BLaER1 treated with 17β-estradiol and CSF1 and Interleukin-3, amounts not matched to agents 10 nM and 100 nM (cell line): ENCODE data around the gene NAPA.

Experiments
- H3K27ac ChIP-seq, 11 experiments: shearing (Covaris generic); formaldehyde crosslinking; 2 replicates each; pipeline ENCODE4 v1.8.1; 2022
- H3K27me3 ChIP-seq, 11 experiments: shearing (Covaris generic); formaldehyde crosslinking; 2 replicates each; pipeline ENCODE4 v1.8.1; 2022
- H3K36me3 ChIP-seq, 11 experiments: shearing (Covaris generic); formaldehyde crosslinking; 2 replicates each; pipeline ENCODE4 v1.8.1; 2022
- H3K4me1 ChIP-seq, 10 experiments: shearing (Covaris generic); formaldehyde crosslinking; 2 replicates each; pipeline ENCODE4 v1.8.1; 2022
- H3K4me2 ChIP-seq, 11 experiments: shearing (Covaris generic); formaldehyde crosslinking; 2 replicates each; pipeline ENCODE4 v1.8.1; 2022
- H3K4me3 ChIP-seq, 10 experiments: shearing (Covaris generic); formaldehyde crosslinking; 2 replicates each; pipeline ENCODE4 v1.8.1; 2022
- H3K9ac ChIP-seq, 11 experiments: shearing (Covaris generic); formaldehyde crosslinking; 2 replicates each; pipeline ENCODE4 v1.8.1; 2022
- H3K9me3 ChIP-seq, 11 experiments: shearing (Covaris generic); formaldehyde crosslinking; replicated peaks in 1 of 11; 2 replicates each; pipeline ENCODE4 v1.8.1; 2022
- H4K20me1 ChIP-seq, 11 experiments: shearing (Covaris generic); formaldehyde crosslinking; 2 replicates each; pipeline ENCODE4 v1.8.1; 2022
- Cebpa-rat ChIP-seq, 11 experiments: shearing (Covaris generic); IDR thresholded peaks; 2 replicates each; pipeline ENCODE4 v1.8.1; 2022

NAPA gene

DNA sequence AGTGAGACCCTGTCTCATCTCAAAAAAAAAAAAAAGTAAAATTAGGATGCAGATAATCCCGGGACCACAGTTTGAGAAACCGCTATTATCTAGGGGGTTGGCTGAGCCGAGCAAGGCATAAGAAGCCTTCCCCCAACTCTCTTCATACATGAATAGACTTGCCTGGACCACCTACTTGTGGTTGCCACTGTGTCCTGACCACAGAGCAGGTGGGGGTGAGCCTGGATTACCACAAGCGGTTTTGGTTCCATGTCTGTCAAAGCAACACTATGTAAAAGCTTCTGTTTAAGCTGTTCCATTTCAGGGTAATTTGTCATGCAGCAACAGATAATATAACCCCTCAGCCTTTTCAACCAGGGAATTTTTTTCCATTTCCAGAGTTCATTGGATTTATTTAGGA lies 3.3 kb upstream of the NAPA start:
- no peak for TF ChIP-seq Cebpa-rat (IDR thresholded peaks at IDR 0.05)
- peak overlapping the region; percentile 25 to 82 (median 55); a peak in 21 of 22 replicates for H3K4me2 ChIP-seq
- H3K36me3 ChIP-seq, result no peaks in the 10 kb centered on the region
- no peaks in the 10 kb centered on the region for H3K9me3 ChIP-seq
- peaks cover 42 to 58% (median 55%) of the 10 kb centered on the region in 11 experiments for H3K27me3 ChIP-seq
- no peak overlapping the region for H3K4me3 ChIP-seq
- no peak overlapping the region for H3K27ac ChIP-seq
- peak overlapping the region in 1 of 11 experiments; percentile 12; a peak in 1 of 22 replicates for H3K9ac ChIP-seq
- peaks cover 4 to 47% (median 16%) of the 10 kb centered on the region in 11 experiments; a peak in 19 of 22 replicates for H4K20me1 ChIP-seq
- H3K4me1 ChIP-seq, result peaks cover 28 to 71% (median 61%) of the 10 kb centered on the region in 10 experiments

GRCh38 chr19:47514151-47514868 lies 553 bp downstream of the NAPA start:
- TF ChIP-seq Cebpa-rat (IDR thresholded peaks at IDR 0.05), result no peak
- Histone ChIP-seq H3K9ac (peak overlapping the region; percentile 92 to 99 (median 94)), H3K4me1 (peaks cover 57 to 86% (median 71%) of the 10 kb centered on the region in 10 experiments), H3K36me3 (peaks cover 0 to 28% (median 10%) of the 10 kb centered on the region in 11 experiments; a peak in 12 of 22 replicates), H3K27me3 (peaks cover 13 to 27% (median 21%) of the 10 kb centered on the region in 11 experiments; a peak in 21 of 22 replicates), H3K9me3 (no peaks in the 10 kb centered on the region), H3K4me2 (peak overlapping the region; percentile 89 to 100 (median 98)), H3K27ac (peak overlapping the region; percentile 80 to 98 (median 90)), H4K20me1 (peaks cover 43 to 70% (median 52%) of the 10 kb centered on the region in 11 experiments), H3K4me3 (peak overlapping the region; percentile 85 to 97 (median 94))

DNA sequence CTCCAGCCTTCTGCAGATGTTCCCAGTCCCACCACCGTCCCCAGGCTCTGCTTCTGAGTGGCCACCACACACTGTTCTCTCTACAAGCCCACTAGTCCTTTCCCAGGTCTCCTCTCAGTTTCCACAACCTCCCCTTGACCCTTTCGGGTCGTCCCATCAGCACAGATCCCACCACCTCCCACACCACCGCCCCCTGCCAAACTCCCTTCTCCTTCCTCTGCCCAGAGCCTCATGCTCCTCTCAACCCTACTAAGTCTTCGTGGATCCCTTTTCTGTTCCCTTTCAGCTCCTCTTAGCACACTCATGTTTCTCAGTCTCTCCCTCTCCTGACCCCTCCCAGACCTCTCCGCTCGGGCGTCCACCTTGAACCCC lies 1.9 kb downstream of the NAPA start:
- Histone ChIP-seq H3K36me3 (peaks cover 0 to 29% (median 10%) of the 10 kb centered on the region in 11 experiments; a peak in 12 of 22 replicates), H3K4me3 (peak overlapping the region in 6 of 10 experiments; percentile 4 to 97 (median 95); a peak in 7 of 20 replicates), H4K20me1 (peaks cover 56 to 74% (median 66%) of the 10 kb centered on the region in 11 experiments), H3K9me3 (no peaks in the 10 kb centered on the region), H3K27ac (peak overlapping the region in 4 of 11 experiments; percentile 28 to 98 (median 66); a peak in 4 of 22 replicates), H3K4me2 (peak overlapping the region; percentile 89 to 100 (median 98)), H3K9ac (peak overlapping the region; percentile 92 to 99 (median 94); a peak in 20 of 22 replicates), H3K4me1 (peaks cover 55 to 85% (median 70%) of the 10 kb centered on the region in 10 experiments), H3K27me3 (peaks cover 0 to 20% (median 15%) of the 10 kb centered on the region in 11 experiments; a peak in 19 of 22 replicates)
- no peak for TF ChIP-seq Cebpa-rat (IDR thresholded peaks at IDR 0.05)

DNA sequence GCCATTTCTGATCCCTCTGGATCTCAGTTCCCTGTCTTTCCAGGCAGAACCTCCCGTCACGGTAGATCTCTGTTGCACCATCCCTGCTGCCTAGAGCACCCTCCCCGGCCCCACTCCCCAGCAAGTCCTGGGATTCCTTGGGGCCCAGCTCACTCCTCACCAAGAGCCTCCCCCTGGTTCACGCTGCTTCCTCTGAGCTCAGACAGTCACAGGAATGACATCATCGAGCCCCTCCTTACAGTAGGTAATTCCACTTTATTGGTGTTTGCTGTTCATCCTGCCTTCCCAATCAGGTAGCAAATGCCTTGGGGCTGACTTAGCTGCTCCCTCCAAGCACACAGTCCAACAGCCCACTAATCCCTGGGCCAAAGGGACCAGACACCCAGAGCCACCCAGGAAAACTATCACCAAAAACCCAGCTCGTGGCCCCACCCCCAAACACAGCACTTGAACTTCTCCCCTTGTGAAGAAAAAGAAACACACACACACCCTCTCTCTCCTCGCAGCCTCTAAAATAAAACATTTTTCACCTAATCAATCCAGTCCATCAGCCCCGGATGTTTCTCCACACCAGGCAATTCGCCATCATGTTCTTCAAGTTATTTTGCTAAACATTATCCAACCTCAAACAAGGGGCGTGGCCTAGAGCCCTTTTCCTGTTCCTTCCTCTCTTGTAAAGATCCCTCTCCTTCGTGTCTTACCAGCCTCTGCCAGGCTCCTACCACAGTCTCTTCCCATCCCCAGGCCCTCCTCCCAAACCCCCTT lies 2.5 kb downstream of the NAPA start:
- no peak for TF ChIP-seq Cebpa-rat (IDR thresholded peaks at IDR 0.05)
- Histone ChIP-seq H3K27ac (peak overlapping the region in 4 of 11 experiments; percentile 28 to 98 (median 66); a peak in 4 of 22 replicates), H3K27me3 (peaks cover 0 to 16% (median 12%) of the 10 kb centered on the region in 11 experiments; a peak in 18 of 22 replicates), H3K4me1 (peaks cover 55 to 85% (median 72%) of the 10 kb centered on the region in 10 experiments), H4K20me1 (peaks cover 62 to 80% (median 71%) of the 10 kb centered on the region in 11 experiments), H3K9me3 (no peaks in the 10 kb centered on the region), H3K36me3 (peaks cover 0 to 31% (median 10%) of the 10 kb centered on the region in 11 experiments; a peak in 12 of 22 replicates), H3K4me3 (peak overlapping the region in 4 of 10 experiments; percentile 4 to 97 (median 92); a peak in 6 of 20 replicates), H3K9ac (peak overlapping the region in 10 of 11 experiments; percentile 92 to 99 (median 94); a peak in 18 of 22 replicates), H3K4me2 (peak overlapping the region; percentile 89 to 100 (median 98); a peak in 21 of 22 replicates)

DNA sequence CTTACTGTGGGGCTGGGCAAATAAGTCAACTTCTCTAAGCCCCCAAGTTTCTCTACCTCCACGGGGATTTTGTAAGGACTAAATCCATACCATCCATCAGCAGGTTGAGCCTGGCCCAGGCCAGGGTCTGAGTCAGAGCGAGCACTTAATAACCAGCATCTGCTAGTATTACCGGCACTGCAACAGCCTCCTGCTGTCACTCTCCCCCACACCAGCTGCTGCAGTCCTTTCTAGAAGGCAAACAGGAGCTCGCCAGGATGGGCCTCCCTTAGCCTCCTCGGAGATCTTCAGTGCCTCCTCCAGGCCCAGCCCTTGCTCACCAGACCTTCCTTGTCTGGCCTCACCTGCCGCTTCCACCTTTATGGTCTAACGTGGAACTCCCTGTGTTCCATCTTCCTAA lies 3.2 kb downstream of the NAPA start:
- H3K9me3 ChIP-seq, result no peaks in the 10 kb centered on the region
- peaks cover 55 to 85% (median 76%) of the 10 kb centered on the region in 10 experiments for H3K4me1 ChIP-seq
- no peak overlapping the region for H3K27ac ChIP-seq
- peaks cover 69 to 80% (median 78%) of the 10 kb centered on the region in 11 experiments for H4K20me1 ChIP-seq
- peaks cover 0 to 38% (median 11%) of the 10 kb centered on the region in 11 experiments; a peak in 14 of 22 replicates for H3K36me3 ChIP-seq
- peaks cover 0 to 9% (median 5%) of the 10 kb centered on the region in 11 experiments; a peak in 17 of 22 replicates for H3K27me3 ChIP-seq
- TF ChIP-seq Cebpa-rat (IDR thresholded peaks at IDR 0.05), result no peak
- peak overlapping the region in 8 of 11 experiments; percentile 11 to 99 (median 94); a peak in 10 of 22 replicates for H3K9ac ChIP-seq
- peak overlapping the region in 5 of 11 experiments; percentile 89 to 99 (median 95); a peak in 9 of 22 replicates for H3K4me2 ChIP-seq
- peak overlapping the region in 1 of 10 experiments; percentile 89; a peak in 1 of 20 replicates for H3K4me3 ChIP-seq

GRCh38 chr19:47511128-47511517 lies 3.7 kb downstream of the NAPA start:
- Histone ChIP-seq H3K4me2 (peak overlapping the region in 4 of 11 experiments; percentile 9 to 98 (median 92); a peak in 4 of 22 replicates), H3K4me1 (peaks cover 50 to 81% (median 73%) of the 10 kb centered on the region in 10 experiments), H3K9ac (peak overlapping the region in 8 of 11 experiments; percentile 5 to 99 (median 94); a peak in 4 of 22 replicates), H3K27me3 (peaks cover 0 to 3% (median 0%) of the 10 kb centered on the region in 11 experiments; a peak in 2 of 22 replicates), H4K20me1 (peaks cover 74 to 86% (median 84%) of the 10 kb centered on the region in 11 experiments), H3K27ac (no peak overlapping the region), H3K4me3 (no peak overlapping the region), H3K36me3 (peaks cover 0 to 44% (median 16%) of the 10 kb centered on the region in 11 experiments; a peak in 15 of 22 replicates), H3K9me3 (no peaks in the 10 kb centered on the region)
- no peak for TF ChIP-seq Cebpa-rat (IDR thresholded peaks at IDR 0.05)

GRCh38 chr19:47510516-47511127 lies 4.2 kb downstream of the NAPA start:
- H3K9me3 ChIP-seq, result no peaks in the 10 kb centered on the region
- peak overlapping the region in 6 of 11 experiments; percentile 5 to 99 (median 21); a peak in 4 of 22 replicates for H3K9ac ChIP-seq
- H3K4me3 ChIP-seq, result no peak overlapping the region
- H3K36me3 ChIP-seq, result peaks cover 0 to 48% (median 20%) of the 10 kb centered on the region in 11 experiments; a peak in 15 of 22 replicates
- H3K4me1 ChIP-seq, result peaks cover 45 to 76% (median 68%) of the 10 kb centered on the region in 10 experiments
- no peak overlapping the region for H3K27ac ChIP-seq
- no peaks in the 10 kb centered on the region for H3K27me3 ChIP-seq
- TF ChIP-seq Cebpa-rat (IDR thresholded peaks at IDR 0.05), result no peak
- H4K20me1 ChIP-seq, result peaks cover 79 to 91% (median 89%) of the 10 kb centered on the region in 11 experiments
- H3K4me2 ChIP-seq, result peak overlapping the region in 4 of 11 experiments; percentile 9 to 98 (median 92); a peak in 5 of 22 replicates
